K562 (cell line): ENCODE results near the gene C21orf58. TPM values are rescaled to one million over a fixed set of nuclear protein-coding genes. Genes with fewer than 3 reads are reported as not detected.

ENCODE experiments used
- ATF7 ChIP-seq: fragments of 450-650 bp; IDR thresholded peaks from 2 replicates; pipeline ENCODE4 v1.7.1; 2014; ENCODE audit warnings: mild to moderate bottlenecking, moderate library complexity
- CREM ChIP-seq: IDR thresholded peaks from 2 replicates; pipeline ENCODE4 v1.6.1; 2014; ENCODE audit warnings: antibody characterized with exemption, low read depth
- DPF2 ChIP-seq: fragments of 450-650 bp; IDR thresholded peaks from 2 replicates; pipeline ENCODE4 v1.6.1; 2016
- FOXJ3 ChIP-seq: sonication (generic); formaldehyde crosslinking; IDR thresholded peaks from 2 replicates; pipeline ENCODE4 v1.4.0; 2020; ENCODE audit warnings: mild to moderate bottlenecking, missing genetic modification reagents
- FUS ChIP-seq: fragments of 200-400 bp; formaldehyde crosslinking; optimal IDR thresholded peaks from 2 replicates; pipeline ENCODE3; 2017; ENCODE audit warnings: low read depth, low read length
- GABPA ChIP-seq: fragments of 200-800 bp; sonication (Bioruptor generic); conservative IDR thresholded peaks from 2 replicates; pipeline ENCODE4 v1.6.1; 2016; ENCODE audit warnings: low read depth, missing genetic modification characterization, missing compliant biosample characterization
- MLLT1 ChIP-seq, 2 experiments: fragments of 450-650 bp; IDR thresholded peaks; 2 replicates each; pipeline ENCODE4 v1.6.1; 2016
- NFRKB ChIP-seq: fragments of 450-650 bp; IDR thresholded peaks from 2 replicates; pipeline ENCODE4 v1.6.1; 2016; ENCODE audit warnings: low read depth
- NR2F6 ChIP-seq: fragments of 450-650 bp; formaldehyde crosslinking; IDR thresholded peaks from 2 replicates; pipeline ENCODE4 v1.4.0; 2020; ENCODE audit warnings: mild to moderate bottlenecking
- PRDM10 ChIP-seq: fragments of 450-650 bp; IDR thresholded peaks from 2 replicates; pipeline ENCODE4 v1.6.1; 2018; ENCODE audit not compliant: partially characterized antibody
- RB1 ChIP-seq: fragments of 450-650 bp; IDR thresholded peaks from 2 replicates; pipeline ENCODE4 v1.6.1; 2017; ENCODE audit warnings: low read depth, mild to moderate bottlenecking
- ZFPM2 ChIP-seq: fragments of 250-450 bp; sonication (Bioruptor Pico); IDR thresholded peaks from 2 replicates; pipeline ENCODE4 v1.5.1; 2022; ENCODE audit warnings: mild to moderate bottlenecking
- polyA plus RNA-seq, 8 experiments: library from polyadenylated mRNA; depleted of rRNA in 4 of 8; stranded (reverse) in 5 of 8; unstranded in 3 of 8; fragments of >200 nt; fragmentation: Nextera tagmentation in 2 of 8; fragmentation: Illumina TruSeq in 1 of 8; extraction: Ambion mirVana in 2 of 8; extraction: Trizol in 1 of 8; gene quantifications; 2 replicates each; pipeline versions ENCODE4 v1.2.1 to v1.2.3, GENCODE V29; 2011 to 2014; ENCODE audit warnings: inconsistent platforms in 1 of 8, missing spikeins in 1 of 8
- total RNA-seq, 7 experiments: library from RNA; depleted of rRNA in 6 of 7; stranded (reverse); fragments of >200 nt in 6 of 7; fragmentation: Illumina TruSeq in 2 of 7; extraction: Trizol in 2 of 7; gene quantifications; 2 replicates each; pipeline versions ENCODE4 v1.2.1 to v1.2.3, GENCODE V29; 2011 to 2021; ENCODE audit warnings: low replicate concordance in 1 of 7
- TF ChIP-seq, protein P1 (sequence below): fragments of 250-450 bp; sonication (Bioruptor Pico); IDR thresholded peaks from 2 replicates; pipeline ENCODE4 v1.4.0; 2020
- TF ChIP-seq, protein P2 (sequence below): sonication (generic); formaldehyde crosslinking; IDR thresholded peaks from 2 replicates; pipeline ENCODE4 v1.9.0; 2022; ENCODE audit warnings: mild to moderate bottlenecking, missing genetic modification reagents
- TF ChIP-seq, protein P3 (sequence below), 2 experiments: IDR thresholded peaks; 2 replicates each; pipeline ENCODE4 v1.6.1; 2012; ENCODE audit warnings: improper control_type of control experiment in 2 of 2, low read depth in 2 of 2, low read length in 2 of 2, borderline replicate concordance in 1 of 2
- TF ChIP-seq, protein P4 (sequence below), 2 experiments: fragments of 450-650 bp; conservative IDR thresholded peaks; 2 replicates each; pipeline ENCODE4 v1.6.1; 2017; ENCODE audit warnings: mild to moderate bottlenecking in 2 of 2, moderate library complexity in 2 of 2

The C21orf58 gene
- total and polyA plus RNA-seq, 9 of the 15 experiments (the other 6 are each of a cell fraction or from before 2014, with no cell fraction given) = 1.2 to 30.5 (median 12.4) TPM

DNA sequence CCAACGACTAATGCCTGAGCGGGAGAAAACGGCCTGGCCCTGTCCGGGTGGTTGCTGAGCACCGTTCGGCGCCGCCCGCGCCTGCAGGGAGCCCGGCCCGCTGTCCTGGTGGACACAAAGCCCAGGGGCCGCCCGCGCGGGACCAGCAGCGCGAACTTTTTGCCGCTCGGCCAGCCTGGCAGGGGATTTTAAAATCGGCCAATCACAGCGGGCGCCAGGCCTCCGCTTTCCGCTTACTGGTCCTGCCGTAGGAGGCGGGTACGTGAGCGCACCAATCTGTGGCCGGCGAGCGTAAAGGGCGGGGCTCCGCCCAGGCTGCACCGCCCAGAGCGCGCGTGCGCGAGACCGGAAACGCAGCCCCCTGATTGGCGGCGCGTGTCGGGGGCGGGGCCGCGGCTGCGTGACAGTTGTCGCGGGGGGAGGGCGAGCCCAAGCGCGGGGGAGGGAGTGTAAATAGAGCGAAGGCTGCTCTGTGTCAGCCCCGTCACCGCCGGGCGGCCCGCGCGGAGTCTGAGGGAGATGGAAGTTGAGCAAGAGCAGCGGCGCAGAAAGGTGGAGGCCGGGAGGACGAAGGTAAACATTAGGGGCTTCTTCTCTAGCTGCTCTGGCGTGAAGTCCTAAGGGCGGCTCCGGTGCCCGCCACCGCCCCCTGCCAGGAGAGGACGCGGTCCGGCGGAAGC, at the start of gene C21orf58, which contains the start of gene PCNT (continued):
- TF ChIP-seq, protein P1, sequence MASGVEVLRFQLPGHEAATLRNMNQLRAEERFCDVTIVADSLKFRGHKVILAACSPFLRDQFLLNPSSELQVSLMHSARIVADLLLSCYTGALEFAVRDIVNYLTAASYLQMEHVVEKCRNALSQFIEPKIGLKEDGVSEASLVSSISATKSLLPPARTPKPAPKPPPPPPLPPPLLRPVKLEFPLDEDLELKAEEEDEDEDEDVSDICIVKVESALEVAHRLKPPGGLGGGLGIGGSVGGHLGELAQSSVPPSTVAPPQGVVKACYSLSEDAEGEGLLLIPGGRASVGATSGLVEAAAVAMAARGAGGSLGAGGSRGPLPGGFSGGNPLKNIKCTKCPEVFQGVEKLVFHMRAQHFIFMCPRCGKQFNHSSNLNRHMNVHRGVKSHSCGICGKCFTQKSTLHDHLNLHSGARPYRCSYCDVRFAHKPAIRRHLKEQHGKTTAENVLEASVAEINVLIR = peak; percentile 29; the same call in 1 of the 2 replicates
- TF ChIP-seq, protein P2, sequence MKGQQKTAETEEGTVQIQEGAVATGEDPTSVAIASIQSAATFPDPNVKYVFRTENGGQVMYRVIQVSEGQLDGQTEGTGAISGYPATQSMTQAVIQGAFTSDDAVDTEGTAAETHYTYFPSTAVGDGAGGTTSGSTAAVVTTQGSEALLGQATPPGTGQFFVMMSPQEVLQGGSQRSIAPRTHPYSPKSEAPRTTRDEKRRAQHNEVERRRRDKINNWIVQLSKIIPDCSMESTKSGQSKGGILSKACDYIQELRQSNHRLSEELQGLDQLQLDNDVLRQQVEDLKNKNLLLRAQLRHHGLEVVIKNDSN = peak; percentile 62
- TF ChIP-seq PRDM10 (peak; percentile 82), FOXJ3 (CRISPR knock-in tag) (no peak), DPF2 (0 out of 2 replicates have a peak, but pooled peaks have one; percentile 62), MLLT1 (IDR thresholded peaks at IDR 0.05) (peak; percentile 34 to 69; a peak in 2 of 4 replicates), CREM (peak; percentile 87), GABPA (peak; percentile 70), FUS (no peak), NFRKB (peak; percentile 91), NR2F6 (CRISPR knock-in tag) (no peak), ZFPM2 (CRISPR knock-in tag) (peak; percentile 72; the same call in 1 of the 2 replicates), RB1 (peak; percentile 91), ATF7 (peak; percentile 68; the same call in 1 of the 2 replicates)
- TF ChIP-seq, protein P3, sequence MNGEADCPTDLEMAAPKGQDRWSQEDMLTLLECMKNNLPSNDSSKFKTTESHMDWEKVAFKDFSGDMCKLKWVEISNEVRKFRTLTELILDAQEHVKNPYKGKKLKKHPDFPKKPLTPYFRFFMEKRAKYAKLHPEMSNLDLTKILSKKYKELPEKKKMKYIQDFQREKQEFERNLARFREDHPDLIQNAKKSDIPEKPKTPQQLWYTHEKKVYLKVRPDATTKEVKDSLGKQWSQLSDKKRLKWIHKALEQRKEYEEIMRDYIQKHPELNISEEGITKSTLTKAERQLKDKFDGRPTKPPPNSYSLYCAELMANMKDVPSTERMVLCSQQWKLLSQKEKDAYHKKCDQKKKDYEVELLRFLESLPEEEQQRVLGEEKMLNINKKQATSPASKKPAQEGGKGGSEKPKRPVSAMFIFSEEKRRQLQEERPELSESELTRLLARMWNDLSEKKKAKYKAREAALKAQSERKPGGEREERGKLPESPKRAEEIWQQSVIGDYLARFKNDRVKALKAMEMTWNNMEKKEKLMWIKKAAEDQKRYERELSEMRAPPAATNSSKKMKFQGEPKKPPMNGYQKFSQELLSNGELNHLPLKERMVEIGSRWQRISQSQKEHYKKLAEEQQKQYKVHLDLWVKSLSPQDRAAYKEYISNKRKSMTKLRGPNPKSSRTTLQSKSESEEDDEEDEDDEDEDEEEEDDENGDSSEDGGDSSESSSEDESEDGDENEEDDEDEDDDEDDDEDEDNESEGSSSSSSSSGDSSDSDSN (IDR thresholded peaks at IDR 0.05; ENCODE audit: borderline replicate concordance in 1 of 2, low read depth in 2 of 2, low read length in 2 of 2) = peak; percentile 28 to 65; a peak in 1 of 4 replicates
- TF ChIP-seq, protein P4, sequence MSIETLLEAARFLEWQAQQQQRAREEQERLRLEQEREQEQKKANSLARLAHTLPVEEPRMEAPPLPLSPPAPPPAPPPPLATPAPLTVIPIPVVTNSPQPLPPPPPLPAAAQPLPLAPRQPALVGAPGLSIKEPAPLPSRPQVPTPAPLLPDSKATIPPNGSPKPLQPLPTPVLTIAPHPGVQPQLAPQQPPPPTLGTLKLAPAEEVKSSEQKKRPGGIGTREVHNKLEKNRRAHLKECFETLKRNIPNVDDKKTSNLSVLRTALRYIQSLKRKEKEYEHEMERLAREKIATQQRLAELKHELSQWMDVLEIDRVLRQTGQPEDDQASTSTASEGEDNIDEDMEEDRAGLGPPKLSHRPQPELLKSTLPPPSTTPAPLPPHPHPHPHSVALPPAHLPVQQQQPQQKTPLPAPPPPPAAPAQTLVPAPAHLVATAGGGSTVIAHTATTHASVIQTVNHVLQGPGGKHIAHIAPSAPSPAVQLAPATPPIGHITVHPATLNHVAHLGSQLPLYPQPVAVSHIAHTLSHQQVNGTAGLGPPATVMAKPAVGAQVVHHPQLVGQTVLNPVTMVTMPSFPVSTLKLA (conservative IDR thresholded peaks at IDR 0.05) = peak; percentile 97 to 98
